ENCODE measurements around the gene TATDN3.
"Not testable (repeated sequence)": the region's sequence is repeated elsewhere in the genome, so short reads cannot be mapped to it uniquely, and the experiment has no call there.

TATDN3 gene

GRCh38 chr1:212774584-212774983 is 17.1 kb upstream of the TATDN3 start:
- H3K4me3 ChIP-seq (ENCODE audit: low read length) = no peak overlapping the region
- no peak overlapping the region for H3K9ac ChIP-seq (ENCODE audit: low read length)
- no peak for DNase-seq
- TF ChIP-seq EZH2phosphoT487 (IDR thresholded peaks at IDR 0.05; ENCODE audit: low read length) (no peak), EZH2 (optimal IDR thresholded peaks at IDR 0.05; ENCODE audit: low read depth, low read length) (no peak)
- TF ChIP-seq, protein P1, sequence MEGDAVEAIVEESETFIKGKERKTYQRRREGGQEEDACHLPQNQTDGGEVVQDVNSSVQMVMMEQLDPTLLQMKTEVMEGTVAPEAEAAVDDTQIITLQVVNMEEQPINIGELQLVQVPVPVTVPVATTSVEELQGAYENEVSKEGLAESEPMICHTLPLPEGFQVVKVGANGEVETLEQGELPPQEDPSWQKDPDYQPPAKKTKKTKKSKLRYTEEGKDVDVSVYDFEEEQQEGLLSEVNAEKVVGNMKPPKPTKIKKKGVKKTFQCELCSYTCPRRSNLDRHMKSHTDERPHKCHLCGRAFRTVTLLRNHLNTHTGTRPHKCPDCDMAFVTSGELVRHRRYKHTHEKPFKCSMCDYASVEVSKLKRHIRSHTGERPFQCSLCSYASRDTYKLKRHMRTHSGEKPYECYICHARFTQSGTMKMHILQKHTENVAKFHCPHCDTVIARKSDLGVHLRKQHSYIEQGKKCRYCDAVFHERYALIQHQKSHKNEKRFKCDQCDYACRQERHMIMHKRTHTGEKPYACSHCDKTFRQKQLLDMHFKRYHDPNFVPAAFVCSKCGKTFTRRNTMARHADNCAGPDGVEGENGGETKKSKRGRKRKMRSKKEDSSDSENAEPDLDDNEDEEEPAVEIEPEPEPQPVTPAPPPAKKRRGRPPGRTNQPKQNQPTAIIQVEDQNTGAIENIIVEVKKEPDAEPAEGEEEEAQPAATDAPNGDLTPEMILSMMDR (IDR thresholded peaks at IDR 0.05; ENCODE audit: low read length) = no peak
- no peaks in the 10 kb centered on the region for H3K9me3 ChIP-seq (replicated peaks; ENCODE audit: insufficient read depth, low read length)
- H3K9me2 ChIP-seq (replicated peaks; ENCODE audit: insufficient read depth, low read length) = no peaks in the 10 kb centered on the region
- no peak overlapping the region for H2AFZ ChIP-seq (ENCODE audit: low read length)
- H3K4me1 ChIP-seq (ENCODE audit: low read length) = peaks cover 3% of the 10 kb centered on the region; the same call in 1 of the 2 replicates
- peaks cover 7% of the 10 kb centered on the region; the same call in 1 of the 2 replicates for H3K79me2 ChIP-seq (ENCODE audit: low read length)
- no peaks in the 10 kb centered on the region for H3K27me3 ChIP-seq (replicated peaks; ENCODE audit: insufficient read depth, low read length)
- H3F3A ChIP-seq (ENCODE audit: insufficient read depth, low read length) = no peaks in the 10 kb centered on the region; the same call in 1 of the 2 replicates
- H3K4me2 ChIP-seq (ENCODE audit: low read depth, low read length) = no peak overlapping the region
- H3K27ac ChIP-seq (ENCODE audit: low read length) = no peak overlapping the region
- no peaks in the 10 kb centered on the region for H4K20me1 ChIP-seq (ENCODE audit: insufficient read depth, low read length)
- H3K36me3 ChIP-seq (replicated peaks; ENCODE audit: insufficient read depth, low read length) = no peaks in the 10 kb centered on the region

DNA sequence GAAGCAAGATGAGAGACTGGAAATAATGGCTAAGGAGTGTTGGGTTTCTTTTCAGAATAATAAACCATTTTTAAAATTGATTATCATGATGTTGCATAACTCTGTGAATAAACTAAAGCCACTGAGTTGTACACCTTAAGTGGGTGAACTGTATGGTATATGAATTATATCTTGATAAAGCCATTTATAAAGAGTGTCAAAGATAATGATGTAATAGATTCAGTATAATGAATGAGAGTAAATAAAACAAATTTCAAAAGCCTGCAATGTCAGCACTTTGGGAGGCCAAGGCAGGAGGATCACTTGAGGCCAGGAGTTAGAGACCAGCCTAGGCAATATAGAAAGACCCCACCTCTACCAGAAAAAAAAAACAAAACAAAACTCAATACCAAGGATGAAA is 16.5 kb upstream of the TATDN3 start:
- Histone ChIP-seq H2AFZ (ENCODE audit: low read length) (no peak overlapping the region), H3K4me1 (ENCODE audit: low read length) (no peaks in the 10 kb centered on the region), H3K79me2 (ENCODE audit: low read length) (peaks cover 6% of the 10 kb centered on the region; the same call in 1 of the 2 replicates), H3K27ac (ENCODE audit: low read length) (no peak overlapping the region), H3K9me2 (replicated peaks; ENCODE audit: insufficient read depth, low read length) (no peaks in the 10 kb centered on the region), H3F3A (ENCODE audit: insufficient read depth, low read length) (no peaks in the 10 kb centered on the region), H3K4me3 (ENCODE audit: low read length) (no peak overlapping the region), H4K20me1 (ENCODE audit: insufficient read depth, low read length) (no peaks in the 10 kb centered on the region), H3K9me3 (replicated peaks; ENCODE audit: insufficient read depth, low read length) (no peaks in the 10 kb centered on the region), H3K4me2 (ENCODE audit: low read depth, low read length) (no peak overlapping the region), H3K9ac (ENCODE audit: low read length) (no peak overlapping the region), H3K27me3 (replicated peaks; ENCODE audit: insufficient read depth, low read length) (no peaks in the 10 kb centered on the region), H3K36me3 (replicated peaks; ENCODE audit: insufficient read depth, low read length) (no peaks in the 10 kb centered on the region)
- TF ChIP-seq EZH2phosphoT487 (IDR thresholded peaks at IDR 0.05; ENCODE audit: low read length) (no peak), EZH2 (optimal IDR thresholded peaks at IDR 0.05; ENCODE audit: low read depth, low read length) (no peak)
- TF ChIP-seq, protein P1 (IDR thresholded peaks at IDR 0.05; ENCODE audit: low read length) = no peak
- DNase-seq = no peak

DNA sequence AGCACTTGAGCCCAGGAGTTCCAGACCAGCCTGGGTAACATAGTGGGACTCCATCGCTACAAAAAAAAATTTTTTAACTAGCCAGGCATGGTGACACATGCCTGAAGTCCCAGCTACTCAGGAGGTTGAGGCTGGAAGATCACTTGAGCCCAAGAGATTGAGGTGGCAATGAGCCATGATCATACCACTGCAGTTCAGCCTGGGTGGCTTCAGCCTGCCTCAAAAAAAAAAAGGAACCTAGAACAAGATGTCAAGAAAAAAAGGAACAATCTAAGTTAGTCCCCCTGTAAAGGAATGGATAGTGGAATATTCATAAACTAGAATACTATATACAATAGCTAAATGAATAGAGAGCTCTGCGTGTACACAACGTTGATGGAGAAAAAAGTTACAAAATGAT is 14.5 kb upstream of the TATDN3 start:
- TF ChIP-seq EZH2phosphoT487 (IDR thresholded peaks at IDR 0.05; ENCODE audit: low read length) = no peak
- TF ChIP-seq, protein P1 (IDR thresholded peaks at IDR 0.05; ENCODE audit: low read length) = no peak
- TF ChIP-seq EZH2 (optimal IDR thresholded peaks at IDR 0.05; ENCODE audit: low read depth, low read length) = no peak
- Histone ChIP-seq H3K4me1 (ENCODE audit: low read length) (no peaks in the 10 kb centered on the region), H3K4me3 (ENCODE audit: low read length) (no peak overlapping the region), H3K27ac (ENCODE audit: low read length) (no peak overlapping the region), H3K4me2 (ENCODE audit: low read depth, low read length) (no peak overlapping the region), H3K79me2 (ENCODE audit: low read length) (no peaks in the 10 kb centered on the region), H2AFZ (ENCODE audit: low read length) (no peak overlapping the region), H3F3A (ENCODE audit: insufficient read depth, low read length) (no peaks in the 10 kb centered on the region), H3K9ac (ENCODE audit: low read length) (no peak overlapping the region), H3K36me3 (replicated peaks; ENCODE audit: insufficient read depth, low read length) (0 out of 2 replicates have a peak, but pooled peaks cover 6% of the 10 kb centered on the region), H4K20me1 (ENCODE audit: insufficient read depth, low read length) (no peaks in the 10 kb centered on the region), H3K27me3 (replicated peaks; ENCODE audit: insufficient read depth, low read length) (no peaks in the 10 kb centered on the region), H3K9me2 (replicated peaks; ENCODE audit: insufficient read depth, low read length) (no peaks in the 10 kb centered on the region), H3K9me3 (replicated peaks; ENCODE audit: insufficient read depth, low read length) (no peaks in the 10 kb centered on the region)
- DNase-seq = no peak

- H3K36me3 ChIP-seq (replicated peaks; ENCODE audit: insufficient read depth, low read length); H3K9me3 ChIP-seq (replicated peaks; ENCODE audit: insufficient read depth, low read length); H3K4me2 ChIP-seq (ENCODE audit: low read depth, low read length); H4K20me1 ChIP-seq (ENCODE audit: insufficient read depth, low read length); DNase-seq; H3K27me3 ChIP-seq (replicated peaks; ENCODE audit: insufficient read depth, low read length); H3K4me3 ChIP-seq (ENCODE audit: low read length); H3K4me1 ChIP-seq (ENCODE audit: low read length); H2AFZ ChIP-seq (ENCODE audit: low read length); H3F3A ChIP-seq (ENCODE audit: insufficient read depth, low read length); H3K27ac ChIP-seq (ENCODE audit: low read length); H3K9ac ChIP-seq (ENCODE audit: low read length); H3K79me2 ChIP-seq (ENCODE audit: low read length); H3K9me2 ChIP-seq (replicated peaks; ENCODE audit: insufficient read depth, low read length): not testable (repeated sequence)
Measured at GRCh38 chr1:212779086-212779485, 12.6 kb upstream of the TATDN3 start.

Measured in MM.1S (cell line).